HCT116 (cell line): ENCODE results near the gene FAM171A2. TPM values are rescaled to one million over a fixed set of nuclear protein-coding genes. Genes with fewer than 3 reads are reported as not detected.

Source experiments
- ATAC-seq: fragments of 200-7000 bp; cut with Tn5 transposase; 2 replicates; pipeline ENCODE4 v1.9.1; 2020; ENCODE audit warnings: mild to moderate bottlenecking, moderate library complexity
- BruUV-seq: library from RNA; stranded (reverse); fragments of 400-500 nt; replicated peaks from 2 replicates; lab custom pipeline; 2021; lab: Mats Ljungman, UMichigan
- CTCF ChIA-PET: fragments of 300-600 bp; sonication (Branson Sonifier 250); formaldehyde crosslinking; loops from one replicate; lab custom pipeline; 2021; ENCODE audit warnings: antibody characterized with exemption; lab: Charles Lee
- POLR2A ChIA-PET: fragments of 300-600, 350-600 bp; sonication (Branson Sonifier 250); formaldehyde crosslinking; loops from one replicate; lab custom pipeline; 2021; ENCODE audit warnings: antibody characterized with exemption; lab: Charles Lee
- RAD21 ChIA-PET, 2 experiments: fragments of 300-600 bp; sonication (Branson Sonifier 250); formaldehyde crosslinking; loops; one replicate each; lab custom pipeline; 2023; ENCODE audit warnings: low total read pairs in 2 of 2; ENCODE audit not compliant: uncharacterized antibody in 2 of 2, unreplicated experiment in 2 of 2, low non-redundant PET in 1 of 2; lab: Charles Lee
- DNase-seq: peaks from one replicate; pipeline ENCODE4 v3.0.0-alpha.2; 2010; ENCODE audit warnings: low read depth, low spot score
- H2AFZ ChIP-seq: fragments of 200-600 bp; shearing (Covaris generic), sonication (generic); 2 replicates; pipeline ENCODE4 v1.6.1; 2017; ENCODE audit warnings: low read depth, mixed run types, mixed read lengths, antibody characterized with exemption, low read length; ENCODE audit not compliant: poor library complexity, severe bottlenecking
- H3K27ac ChIP-seq: 2 replicates; pipeline ENCODE4 v1.5.1; 2012; ENCODE audit warnings: low read depth, low read length
- H3K27me3 ChIP-seq: fragments of 200-600 bp; sonication (generic); 2 replicates; pipeline ENCODE4 v1.6.1; 2016; ENCODE audit warnings: mixed run types, low read length, mixed read lengths; ENCODE audit not compliant: insufficient read depth
- H3K36me3 ChIP-seq, 2 experiments: fragments of 200-500 bp in 1 of 2; fragments of 200-600 bp in 1 of 2; sonication (Bioruptor generic) in 1 of 2; sonication (generic) in 1 of 2; 2 replicates each; pipeline versions ENCODE4 v1.5.1 to v1.6.1; 2014 to 2016; ENCODE audit warnings: low read length in 2 of 2, inconsistent platforms in 1 of 2, mixed read lengths in 1 of 2, mixed run types in 1 of 2; ENCODE audit not compliant: insufficient read depth in 2 of 2, control insufficient read depth in 1 of 2
- H3K4me1 ChIP-seq, 2 experiments: fragments of 200-600 bp in 1 of 2; sonication (generic) in 1 of 2; 2 replicates each; pipeline versions ENCODE4 v1.5.1 to v1.6.1; 2012 to 2017; ENCODE audit warnings: low read length in 2 of 2, inconsistent platforms in 1 of 2, mild to moderate bottlenecking in 1 of 2, mixed read lengths in 1 of 2, mixed run types in 1 of 2, moderate library complexity in 1 of 2; ENCODE audit not compliant: insufficient read depth in 2 of 2, control insufficient read depth in 1 of 2
- H3K4me2 ChIP-seq: fragments of 200-600 bp; sonication (generic); 2 replicates; pipeline ENCODE4 v1.6.1; 2017; ENCODE audit warnings: mixed run types, low read length, mixed read lengths
- H3K4me3 ChIP-seq, 2 experiments: fragments of 200-600 bp in 1 of 2; sonication (generic) in 1 of 2; replicated peaks in 1 of 2; 2 replicates each; pipeline ENCODE4 v1.5.1; 2011 to 2016; ENCODE audit warnings: low read length in 2 of 2, control low read depth in 1 of 2, low read depth in 1 of 2, mild to moderate bottlenecking in 1 of 2, mixed read lengths in 1 of 2, mixed run types in 1 of 2
- H3K79me2 ChIP-seq: fragments of 200-600 bp; sonication (generic); 2 replicates; pipeline ENCODE4 v1.6.1; 2017; ENCODE audit warnings: mild to moderate bottlenecking, mixed run types, low read length, moderate library complexity, mixed read lengths; ENCODE audit not compliant: insufficient read depth
- H3K9ac ChIP-seq: fragments of 200-600 bp; sonication (generic); 2 replicates; pipeline ENCODE4 v1.6.1; 2016; ENCODE audit warnings: low read length, mixed read lengths
- H3K9me2 ChIP-seq: fragments of 200-600 bp; sonication (generic), shearing (Covaris generic); 2 replicates; pipeline ENCODE4 v1.6.1; 2017; ENCODE audit warnings: mixed run types, mild to moderate bottlenecking, moderate library complexity; ENCODE audit not compliant: insufficient read depth
- H3K9me3 ChIP-seq, 2 experiments: fragments of 200-500 bp in 1 of 2; fragments of 200-600 bp in 1 of 2; sonication (Bioruptor generic) in 1 of 2; sonication (generic) in 1 of 2; 2 replicates each; pipeline ENCODE4 v1.6.1; 2014 to 2017; ENCODE audit warnings: low read length in 2 of 2, mixed read lengths in 2 of 2, inconsistent platforms in 1 of 2, low read depth in 1 of 2, mild to moderate bottlenecking in 1 of 2, mixed run types in 1 of 2, moderate library complexity in 1 of 2; ENCODE audit not compliant: control insufficient read depth in 1 of 2, insufficient read depth in 1 of 2
- H4K20me1 ChIP-seq: fragments of 200-600 bp; sonication (generic), shearing (Covaris generic); 2 replicates; pipeline ENCODE4 v1.6.1; 2017; ENCODE audit warnings: mixed run types, mild to moderate bottlenecking, moderate library complexity; ENCODE audit not compliant: insufficient read depth
- EGR1 ChIP-seq: IDR thresholded peaks from 2 replicates; pipeline ENCODE4 v1.6.1; 2012; ENCODE audit warnings: low read depth
- ELF1 ChIP-seq: IDR thresholded peaks from 2 replicates; pipeline ENCODE4 v1.6.1; 2012; ENCODE audit warnings: low read depth, borderline replicate concordance
- EZH2 ChIP-seq: fragments of 200-600 bp; sonication (generic); IDR thresholded peaks from 2 replicates; pipeline ENCODE4 v1.6.1; 2017; ENCODE audit warnings: antibody characterized with exemption, mixed run types
- FOSL1 ChIP-seq: IDR thresholded peaks from 2 replicates; pipeline ENCODE4 v1.6.1; 2012; ENCODE audit warnings: low read depth
- JUND ChIP-seq: IDR thresholded peaks from 2 replicates; pipeline ENCODE4 v1.6.1; 2012
- MAX ChIP-seq: IDR thresholded peaks from 2 replicates; pipeline ENCODE4 v1.6.1; 2012
- REST ChIP-seq: IDR thresholded peaks from 2 replicates; pipeline ENCODE4 v1.6.1; 2012; ENCODE audit warnings: low read depth
- SP1 ChIP-seq: IDR thresholded peaks from 2 replicates; pipeline ENCODE4 v1.6.1; 2012; ENCODE audit warnings: low read depth
- SRF ChIP-seq: IDR thresholded peaks from 2 replicates; pipeline ENCODE4 v1.6.1; 2012; ENCODE audit warnings: low read depth
- YY1 ChIP-seq: IDR thresholded peaks from 2 replicates; pipeline ENCODE4 v1.6.1; 2011; ENCODE audit warnings: low read length, low read depth, moderate library complexity, mild to moderate bottlenecking; ENCODE audit not compliant: insufficient replicate concordance; ENCODE audit errors: extremely low read depth
- ZFX ChIP-seq: fragments of 450-650 bp; IDR thresholded peaks from 2 replicates; pipeline ENCODE4 v1.6.1; 2017
- intact Hi-C: fragments of 100-400 bp; cut with micrococcal nuclease; formaldehyde crosslinking; loops from 2 replicates; pipeline ENCODE4 v1.10.0; 2022
- total RNA-seq: library from RNA; stranded (reverse); gene quantifications from one replicate; pipeline ENCODE4 v1.2.1, GENCODE V29; 2021; ENCODE audit not compliant: unreplicated experiment

FAM171A2 gene
- total RNA-seq, 1 experiment from 2014 or later: 18.0 TPM

- POLR2A ChIA-PET: no interaction called here
- intact Hi-C loops: no loop called here
Measured at GRCh38 chr17:44374306-44375195, 10.9 kb upstream of the FAM171A2 start.

More at GRCh38 chr17:44374306-44375195, 10.9 kb upstream of the FAM171A2 start:
- no peak for TF ChIP-seq FOSL1
- no peak for TF ChIP-seq EZH2
- no peak for TF ChIP-seq SRF
- TF ChIP-seq MAX: no peak
- TF ChIP-seq JUND: no peak
- TF ChIP-seq SP1: no peak
- no peak for TF ChIP-seq REST
- no peak for TF ChIP-seq EGR1
- no peak for TF ChIP-seq YY1
- no peak for TF ChIP-seq ELF1
- TF ChIP-seq ZFX: no peak
- Histone ChIP-seq H3K4me1 (peaks cover 0 to 13% of the 10 kb centered on the region in 2 experiments; a peak in 3 of 4 replicates), H3K79me2 (no peaks in the 10 kb centered on the region), H3K9ac (no peak overlapping the region), H3K9me2 (no peaks in the 10 kb centered on the region), H3K27me3 (no peaks in the 10 kb centered on the region), H3K9me3 (no peaks in the 10 kb centered on the region), H4K20me1 (no peaks in the 10 kb centered on the region), H3K4me3 (no peak overlapping the region), H2AFZ (no peak overlapping the region), H3K27ac (no peak overlapping the region), H3K4me2 (no peak overlapping the region), H3K36me3 (no peaks in the 10 kb centered on the region)
- no TSS peak for BruUV-seq
- DNase-seq: no peak
- CTCF ChIA-PET: no interaction called here
- RAD21 ChIA-PET: no interaction called here
- peak; percentile 21; the same call in 1 of the 2 replicates for ATAC-seq
